Activated CD4-positive, alpha-beta T cell treated with anti-CD3 and anti-CD28 coated beads, Interleukin-2, amount 10 ng/mL, durations not matched to agents 24 days and 14 days (primary cell): ENCODE measurements around the gene PSD2. TPM values are rescaled to one million over a fixed set of nuclear protein-coding genes. Genes with fewer than 3 reads are reported as not detected.
A peak's percentile ranks its signal among the peaks of the same experiment; 100 is the strongest.

Experiments
- DNase-seq: peaks from one replicate; pipeline ENCODE4 v3.0.0; 2022
- H3K27ac Mint-ChIP-seq: one replicate; pipeline ENCODE4 v1.8.0; 2022; ENCODE audit warnings: mild to moderate bottlenecking, mixed read lengths
- H3K27me3 Mint-ChIP-seq: one replicate; pipeline ENCODE4 v1.8.0; 2022; ENCODE audit warnings: mixed read lengths
- H3K36me3 Mint-ChIP-seq: one replicate; pipeline ENCODE4 v1.8.0; 2022; ENCODE audit warnings: low read depth, mild to moderate bottlenecking, mixed read lengths
- H3K4me1 Mint-ChIP-seq: one replicate; pipeline ENCODE4 v1.8.0; 2021; ENCODE audit warnings: mixed read lengths
- H3K4me3 Mint-ChIP-seq: one replicate; pipeline ENCODE4 v1.8.0; 2022; ENCODE audit warnings: mild to moderate bottlenecking, moderate library complexity, mixed read lengths
- H3K9me3 Mint-ChIP-seq: one replicate; pipeline ENCODE4 v1.8.0; 2021; ENCODE audit warnings: mixed read lengths
- intact Hi-C: fragments of 100-400 bp; cut with micrococcal nuclease; formaldehyde crosslinking; loops from one replicate; pipeline ENCODE4 v1.15.1; 2023
- total RNA-seq: library from RNA; stranded (reverse); gene quantifications from 2 replicates; pipeline ENCODE4 v1.2.3, GENCODE V29; 2022

Gene PSD2
- total RNA-seq, 1 donor from 2014 or later, result not detected

DNA sequence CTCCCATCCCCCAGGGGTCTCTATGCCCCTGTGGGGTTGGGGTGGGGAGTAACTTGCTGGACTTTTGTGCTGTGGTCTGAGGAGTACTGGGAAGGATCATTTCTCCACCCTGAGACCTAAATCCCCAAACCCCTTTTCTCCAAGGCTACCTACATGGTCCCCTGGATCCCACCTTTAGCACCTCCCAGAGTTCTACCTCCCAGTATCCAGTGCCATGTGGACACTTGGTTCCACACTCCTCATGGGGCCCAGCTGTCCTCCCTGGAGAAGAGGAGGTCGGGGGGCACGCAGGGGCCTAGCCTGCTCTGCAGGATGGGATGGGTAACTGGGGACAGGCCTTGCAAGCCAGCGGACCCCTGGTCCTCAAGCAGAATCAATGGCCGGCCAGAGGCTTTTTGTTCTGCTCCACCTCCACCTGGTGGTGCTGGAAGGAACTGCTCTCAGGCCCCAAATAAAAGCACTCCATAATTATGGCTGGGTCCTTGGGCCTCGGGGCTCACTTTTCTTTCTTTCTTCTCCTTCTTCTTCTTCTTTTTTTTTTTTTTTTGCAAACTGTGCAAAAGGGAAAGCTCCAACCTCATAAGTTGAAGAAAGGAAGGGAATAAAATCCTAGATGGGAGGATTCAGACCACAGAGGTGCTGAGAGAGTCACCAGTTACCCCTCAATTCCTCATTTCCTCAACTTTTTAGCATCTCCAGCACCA lies 68.4 kb downstream of the PSD2 start:
- peak; percentile 85 for DNase-seq
- H3K27ac Mint-ChIP-seq, result no peak overlapping the region
- no peaks in the 10 kb centered on the region for H3K9me3 Mint-ChIP-seq
- peaks cover 11% of the 10 kb centered on the region for H3K27me3 Mint-ChIP-seq
- intact Hi-C loops, result loop anchor here (1.0 kb wide), 1 partner anchor 77 kb away; no protein-coding TSS in a partner anchor
- no peaks in the 10 kb centered on the region for H3K36me3 Mint-ChIP-seq
- no peak overlapping the region for H3K4me3 Mint-ChIP-seq
- no peaks in the 10 kb centered on the region for H3K4me1 Mint-ChIP-seq

DNA sequence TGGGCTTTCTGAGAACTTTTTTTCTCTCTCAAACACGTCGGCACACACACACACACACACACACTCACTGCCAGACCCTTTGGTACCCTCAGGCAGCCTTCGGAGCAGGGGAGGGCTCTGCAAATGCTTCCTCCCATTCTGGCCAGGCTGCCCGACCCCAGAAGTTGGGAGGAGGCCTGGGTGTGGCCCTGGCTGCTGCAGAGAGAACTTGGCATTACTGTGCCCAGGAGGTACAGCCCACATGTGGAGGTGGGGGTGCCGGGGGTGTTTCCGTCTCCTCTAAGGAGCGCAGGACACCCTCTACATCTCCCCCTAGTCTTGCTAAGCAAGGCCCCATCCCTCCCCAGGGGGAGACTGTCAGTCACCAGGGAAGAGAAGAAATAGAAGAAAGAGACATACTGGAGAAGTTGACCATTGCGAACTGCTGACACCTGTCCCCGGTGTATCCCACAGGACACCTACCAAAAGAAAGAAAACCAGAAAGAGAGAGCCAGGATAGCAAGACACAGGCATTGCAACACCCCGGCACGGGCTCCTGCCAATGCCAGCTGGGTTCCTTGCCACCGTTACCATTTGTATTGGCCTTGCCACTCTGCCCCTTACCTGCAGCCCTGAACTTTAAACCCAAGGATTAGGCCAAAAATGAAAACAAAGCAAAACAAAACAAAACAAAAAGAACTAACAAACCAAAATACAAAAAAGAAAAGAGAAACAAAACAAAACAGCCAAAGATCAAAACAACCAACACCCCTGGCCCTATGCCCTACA lies 69.3 kb downstream of the PSD2 start:
- Mint-ChIP-seq H3K4me1 (no peaks in the 10 kb centered on the region), H3K36me3 (no peaks in the 10 kb centered on the region), H3K27ac (no peak overlapping the region), H3K9me3 (no peaks in the 10 kb centered on the region), H3K4me3 (no peak overlapping the region), H3K27me3 (peaks cover 10% of the 10 kb centered on the region)
- intact Hi-C loops, result loop anchor here (1.0 kb wide), 1 partner anchor 78 kb away; no protein-coding TSS in a partner anchor
- DNase-seq, result no peak

- Mint-ChIP-seq H3K27ac (no peak overlapping the region), H3K4me1 (no peaks in the 10 kb centered on the region)
These were observed 71.5 kb downstream of the PSD2 start for GRCh38 chr5:139867109-139867508.

GRCh38 chr5:139867581-139867980 lies 72.0 kb downstream of the PSD2 start:
- Mint-ChIP-seq H3K27ac (no peak overlapping the region), H3K4me1 (no peaks in the 10 kb centered on the region), H3K4me3 (no peak overlapping the region), H3K9me3 (no peaks in the 10 kb centered on the region), H3K27me3 (peaks cover 10% of the 10 kb centered on the region), H3K36me3 (no peaks in the 10 kb centered on the region)
- intact Hi-C loops, result no loop called here
- DNase-seq, result no peak

More at GRCh38 chr5:139867109-139867508, 71.5 kb downstream of the PSD2 start:
- no peak for DNase-seq
- Mint-ChIP-seq H3K36me3 (no peaks in the 10 kb centered on the region), H3K4me3 (no peak overlapping the region), H3K9me3 (no peaks in the 10 kb centered on the region), H3K27me3 (peaks cover 10% of the 10 kb centered on the region)
- intact Hi-C loops, result no loop called here

- H3K27me3 Mint-ChIP-seq, result peaks cover 10% of the 10 kb centered on the region
- H3K4me3 Mint-ChIP-seq, result no peak overlapping the region
- no peaks in the 10 kb centered on the region for H3K9me3 Mint-ChIP-seq
- DNase-seq, result no peak
- no peaks in the 10 kb centered on the region for H3K4me1 Mint-ChIP-seq
- H3K27ac Mint-ChIP-seq, result no peak overlapping the region
- no peaks in the 10 kb centered on the region for H3K36me3 Mint-ChIP-seq
- intact Hi-C loops, result no loop called here
These were observed 73.6 kb downstream of the PSD2 start for GRCh38 chr5:139869042-139869790.

DNA sequence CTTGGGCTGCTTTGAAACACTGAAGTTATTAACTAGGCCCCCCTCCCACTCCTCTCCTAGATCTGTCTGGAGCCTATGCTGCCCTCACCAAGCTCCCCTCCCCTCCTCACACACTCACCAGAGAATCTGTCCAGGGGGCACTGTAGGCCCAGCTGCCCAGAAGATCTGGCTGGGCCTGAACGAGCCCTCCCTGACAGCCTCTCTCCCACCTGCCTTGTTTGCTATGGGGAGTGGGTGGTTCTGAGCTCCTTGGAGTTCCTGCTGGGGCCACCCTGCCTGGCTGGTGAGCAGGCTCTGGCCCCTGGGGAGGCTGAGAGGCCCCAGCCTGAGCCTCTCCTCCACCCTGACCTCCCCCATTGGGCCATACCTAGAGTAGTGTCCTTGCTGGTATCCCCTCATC lies 75.1 kb downstream of the PSD2 start:
- Mint-ChIP-seq H3K27me3 (peaks cover 12% of the 10 kb centered on the region), H3K4me3 (no peak overlapping the region), H3K36me3 (peaks cover 1% of the 10 kb centered on the region), H3K4me1 (no peaks in the 10 kb centered on the region), H3K27ac (no peak overlapping the region), H3K9me3 (no peaks in the 10 kb centered on the region)
- intact Hi-C loops, result no loop called here
- no peak for DNase-seq

- H3K9me3 Mint-ChIP-seq, result no peaks in the 10 kb centered on the region
- no peak overlapping the region for H3K27ac Mint-ChIP-seq
- no peak overlapping the region for H3K4me3 Mint-ChIP-seq
- peaks cover 10% of the 10 kb centered on the region for H3K27me3 Mint-ChIP-seq
- H3K36me3 Mint-ChIP-seq, result peaks cover 1% of the 10 kb centered on the region
- no peaks in the 10 kb centered on the region for H3K4me1 Mint-ChIP-seq
- intact Hi-C loops, result no loop called here
- DNase-seq, result no peak
These were observed 76.0 kb downstream of the PSD2 start for GRCh38 chr5:139871614-139872013.

DNA sequence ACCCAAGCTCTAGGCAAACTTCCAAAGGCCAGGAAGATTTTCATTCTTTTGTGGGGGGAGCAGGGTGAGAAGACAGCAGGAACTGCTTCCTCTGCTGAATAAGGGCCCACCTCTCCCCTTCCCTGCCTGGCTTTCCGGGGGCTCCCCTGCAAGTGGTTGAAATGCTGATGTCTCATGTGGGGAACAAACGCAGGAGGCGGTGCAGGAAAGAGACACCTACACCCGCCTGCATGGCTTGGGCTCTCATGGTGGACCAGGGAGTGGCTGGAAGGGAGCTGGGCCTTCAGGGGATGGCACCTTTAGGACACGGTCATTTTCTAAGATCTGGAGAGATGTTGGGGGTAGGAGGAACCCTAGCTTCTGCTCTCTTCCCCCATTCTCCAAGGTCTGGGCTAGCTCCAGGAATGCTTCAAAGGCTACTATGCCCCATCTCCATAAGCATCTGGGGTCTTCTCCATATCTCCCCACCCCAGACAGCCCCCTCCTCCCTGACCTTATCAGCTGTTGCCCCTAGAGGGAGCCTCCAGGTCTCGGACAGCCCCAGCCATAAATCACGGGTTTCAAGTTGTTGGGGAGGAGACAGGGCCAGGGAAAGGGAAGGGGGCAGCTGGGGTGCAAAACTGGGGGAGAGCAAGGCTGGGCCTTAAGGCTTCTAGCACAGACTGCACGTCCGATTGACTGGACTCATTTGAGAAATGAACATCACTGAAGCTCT lies 76.6 kb downstream of the PSD2 start:
- Mint-ChIP-seq H3K9me3 (no peaks in the 10 kb centered on the region), H3K36me3 (peaks cover 1% of the 10 kb centered on the region), H3K27me3 (peaks cover 8% of the 10 kb centered on the region), H3K4me3 (no peak overlapping the region), H3K27ac (no peak overlapping the region), H3K4me1 (no peaks in the 10 kb centered on the region)
- no peak for DNase-seq
- intact Hi-C loops, result no loop called here

GRCh38 chr5:139872851-139873794 lies 77.5 kb downstream of the PSD2 start:
- Mint-ChIP-seq H3K27me3 (peaks cover 6% of the 10 kb centered on the region), H3K4me1 (no peaks in the 10 kb centered on the region), H3K27ac (no peak overlapping the region), H3K9me3 (no peaks in the 10 kb centered on the region), H3K4me3 (no peak overlapping the region), H3K36me3 (peaks cover 1% of the 10 kb centered on the region)
- intact Hi-C loops, result no loop called here
- DNase-seq, result no peak

DNA sequence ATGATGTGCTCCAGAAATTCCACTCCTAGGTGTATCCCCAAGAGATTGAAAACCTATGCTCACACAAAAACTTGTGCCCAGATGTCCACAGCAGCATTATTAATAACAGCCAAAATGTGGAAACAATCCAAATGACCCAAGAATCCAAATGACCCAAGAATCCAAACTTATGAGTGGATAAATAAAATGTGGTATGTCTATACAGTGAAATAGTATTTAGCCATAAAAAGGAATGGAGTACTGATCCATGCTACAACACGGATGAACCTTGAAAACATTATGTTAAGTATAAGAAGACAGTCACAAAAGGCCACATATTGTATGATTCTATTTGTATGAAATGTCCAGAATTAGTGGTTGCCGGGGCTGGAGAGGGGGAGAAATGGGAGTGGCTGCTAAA lies 80.3 kb downstream of the PSD2 start:
- Mint-ChIP-seq H3K27me3 (peaks cover 6% of the 10 kb centered on the region), H3K36me3 (peaks cover 1% of the 10 kb centered on the region), H3K4me3 (no peak overlapping the region), H3K27ac (no peak overlapping the region), H3K9me3 (no peaks in the 10 kb centered on the region), H3K4me1 (no peaks in the 10 kb centered on the region)
- intact Hi-C loops, result no loop called here
- no peak for DNase-seq

- DNase-seq, result no peak
- Mint-ChIP-seq H3K9me3 (no peaks in the 10 kb centered on the region), H3K27me3 (peaks cover 6% of the 10 kb centered on the region), H3K4me3 (no peak overlapping the region), H3K27ac (no peak overlapping the region), H3K36me3 (peaks cover 1% of the 10 kb centered on the region), H3K4me1 (no peaks in the 10 kb centered on the region)
- intact Hi-C loops, result no loop called here
These were observed 81.6 kb downstream of the PSD2 start for GRCh38 chr5:139877129-139877597.

DNA sequence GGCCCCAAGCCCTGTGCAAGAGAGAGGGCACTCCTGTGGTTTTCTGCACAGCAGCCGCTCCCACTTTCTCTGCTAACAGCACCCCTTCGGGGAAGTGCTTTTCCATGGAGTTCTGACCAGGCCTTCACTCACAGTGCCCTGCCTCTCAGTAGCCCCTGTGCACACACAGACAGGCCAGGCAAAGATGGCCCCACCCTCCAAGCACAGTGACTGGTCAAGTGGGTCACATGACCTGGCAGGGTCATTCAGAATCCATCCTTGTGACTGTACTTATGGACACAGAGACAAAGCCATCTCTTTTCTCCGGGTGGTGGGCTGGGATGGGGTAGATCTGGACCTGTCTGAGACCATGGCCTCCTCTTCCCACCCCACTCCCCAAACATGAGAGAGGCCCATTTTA lies 82.5 kb downstream of the PSD2 start:
- peaks cover 1% of the 10 kb centered on the region for H3K36me3 Mint-ChIP-seq
- no peak overlapping the region for H3K27ac Mint-ChIP-seq
- no peaks in the 10 kb centered on the region for H3K4me1 Mint-ChIP-seq
- peaks cover 6% of the 10 kb centered on the region for H3K27me3 Mint-ChIP-seq
- intact Hi-C loops, result no loop called here
- no peaks in the 10 kb centered on the region for H3K9me3 Mint-ChIP-seq
- no peak for DNase-seq
- H3K4me3 Mint-ChIP-seq, result no peak overlapping the region
